Measurements from ENCODE around the gene YAP1. TPM values are rescaled to one million over a fixed set of nuclear protein-coding genes. Genes with fewer than 3 reads are reported as not detected.
"Not testable (repeated sequence)": the region's sequence is repeated elsewhere in the genome, so short reads cannot be mapped to it uniquely, and the experiment has no call there.

YAP1 gene
- total RNA-seq, 1 donor from 2014 or later, result 84.8 TPM

DNA sequence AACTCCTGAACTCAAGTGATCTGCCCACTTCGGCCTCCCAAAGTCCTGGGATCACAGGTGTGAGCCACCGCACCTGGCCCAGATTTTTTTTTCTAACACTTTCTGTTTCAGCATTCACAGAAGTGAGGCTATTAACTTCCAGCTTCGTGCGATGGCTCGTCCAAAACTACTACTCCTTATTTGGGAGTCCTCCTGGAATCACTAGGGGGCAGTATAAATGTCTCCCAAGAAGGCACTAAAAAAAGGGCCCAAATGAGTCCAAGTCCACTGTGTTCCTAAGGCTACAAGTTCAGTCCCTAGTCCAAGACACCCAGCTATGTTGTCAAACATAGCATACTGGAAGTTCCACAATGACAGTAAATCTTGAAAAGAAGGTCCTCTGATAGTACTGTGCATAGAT is 143.8 kb downstream of the YAP1 start:
- no peak overlapping the region for H3K4me3 ChIP-seq (ENCODE audit: low read depth, low read length)
- no peak for DNase-seq (ENCODE audit: low read depth)
- TF ChIP-seq, protein P1, sequence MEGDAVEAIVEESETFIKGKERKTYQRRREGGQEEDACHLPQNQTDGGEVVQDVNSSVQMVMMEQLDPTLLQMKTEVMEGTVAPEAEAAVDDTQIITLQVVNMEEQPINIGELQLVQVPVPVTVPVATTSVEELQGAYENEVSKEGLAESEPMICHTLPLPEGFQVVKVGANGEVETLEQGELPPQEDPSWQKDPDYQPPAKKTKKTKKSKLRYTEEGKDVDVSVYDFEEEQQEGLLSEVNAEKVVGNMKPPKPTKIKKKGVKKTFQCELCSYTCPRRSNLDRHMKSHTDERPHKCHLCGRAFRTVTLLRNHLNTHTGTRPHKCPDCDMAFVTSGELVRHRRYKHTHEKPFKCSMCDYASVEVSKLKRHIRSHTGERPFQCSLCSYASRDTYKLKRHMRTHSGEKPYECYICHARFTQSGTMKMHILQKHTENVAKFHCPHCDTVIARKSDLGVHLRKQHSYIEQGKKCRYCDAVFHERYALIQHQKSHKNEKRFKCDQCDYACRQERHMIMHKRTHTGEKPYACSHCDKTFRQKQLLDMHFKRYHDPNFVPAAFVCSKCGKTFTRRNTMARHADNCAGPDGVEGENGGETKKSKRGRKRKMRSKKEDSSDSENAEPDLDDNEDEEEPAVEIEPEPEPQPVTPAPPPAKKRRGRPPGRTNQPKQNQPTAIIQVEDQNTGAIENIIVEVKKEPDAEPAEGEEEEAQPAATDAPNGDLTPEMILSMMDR (conservative IDR thresholded peaks at IDR 0.05; ENCODE audit: low read depth, low read length), result peak; percentile 54

DNA sequence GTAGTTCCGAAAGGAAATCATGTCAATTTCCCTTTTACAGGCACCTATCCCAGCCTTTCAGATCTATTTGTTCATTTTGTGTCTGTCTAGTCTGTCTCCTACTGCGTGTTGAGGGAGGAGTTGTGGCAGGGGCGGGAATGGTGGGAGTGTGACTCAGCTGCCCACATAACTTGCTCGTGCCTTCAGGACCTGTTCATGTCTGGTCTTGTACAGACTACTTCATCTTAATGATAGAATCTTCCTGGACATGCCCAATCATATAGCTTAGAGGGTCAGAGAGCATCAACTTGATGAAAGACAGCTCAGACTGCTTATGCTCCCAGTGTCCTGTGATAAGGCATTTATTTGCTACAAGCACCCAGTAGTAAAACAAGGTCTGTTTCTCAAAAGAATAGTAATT is 146.0 kb downstream of the YAP1 start:
- H3K4me3 ChIP-seq (ENCODE audit: low read depth, low read length), result no peak overlapping the region
- no peak for DNase-seq (ENCODE audit: low read depth)
- TF ChIP-seq, protein P1 (conservative IDR thresholded peaks at IDR 0.05; ENCODE audit: low read depth, low read length), result no peak

DNA sequence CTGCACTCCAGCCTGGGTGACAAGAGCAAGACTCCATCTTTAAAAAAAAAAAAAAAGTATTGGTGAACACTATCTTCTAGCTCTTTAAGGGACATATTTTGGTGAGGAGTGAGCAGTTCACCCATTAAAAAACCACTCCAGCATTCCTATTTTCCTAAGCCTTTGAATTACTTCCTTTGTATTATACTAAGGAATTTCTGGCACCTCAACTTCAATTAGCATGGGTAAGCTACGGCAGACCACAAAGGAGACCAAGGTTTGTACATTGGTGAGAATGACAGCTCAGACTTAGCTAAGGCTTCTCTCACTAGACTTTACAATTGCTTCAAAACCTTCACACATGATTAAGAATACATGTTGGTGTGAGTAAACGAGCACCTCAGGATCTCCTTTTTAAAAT is 150.0 kb downstream of the YAP1 start:
- TF ChIP-seq, protein P1 (conservative IDR thresholded peaks at IDR 0.05; ENCODE audit: low read depth, low read length), result no peak
- DNase-seq (ENCODE audit: low read depth), result no peak
- H3K4me3 ChIP-seq (ENCODE audit: low read depth, low read length), result no peak overlapping the region

DNA sequence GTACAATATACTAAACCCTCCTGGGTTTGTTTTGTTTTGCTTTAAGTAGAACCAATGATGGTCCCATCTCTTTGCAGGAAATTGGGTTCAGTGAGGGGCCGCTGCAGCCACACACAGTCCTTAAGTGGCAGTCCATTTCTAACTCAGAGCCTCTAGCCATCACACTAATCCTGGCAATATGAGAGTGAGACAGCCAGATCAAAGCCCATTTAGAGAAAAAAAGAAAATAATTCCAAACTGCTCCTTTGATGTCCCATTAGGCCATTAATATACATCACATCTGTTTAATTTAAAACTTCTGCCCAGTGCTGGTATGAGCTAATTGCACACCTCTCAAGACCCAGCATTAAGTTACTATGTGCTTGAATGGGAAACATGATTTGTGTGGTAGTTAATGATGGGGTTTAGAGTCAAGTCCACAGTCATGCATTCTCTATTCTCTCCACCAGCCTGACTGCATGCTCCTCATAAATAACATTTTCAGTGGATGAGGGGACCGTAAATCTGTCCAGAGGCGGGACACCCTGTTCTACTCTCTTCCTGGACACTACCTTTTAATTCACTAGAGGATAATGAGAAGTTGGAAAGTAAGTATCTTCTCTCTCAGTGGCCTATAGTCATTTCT is 153.2 kb downstream of the YAP1 start:
- DNase-seq (ENCODE audit: low read depth), result no peak
- H3K4me3 ChIP-seq (ENCODE audit: low read depth, low read length), result no peak overlapping the region
- TF ChIP-seq, protein P1 (conservative IDR thresholded peaks at IDR 0.05; ENCODE audit: low read depth, low read length), result no peak

DNA sequence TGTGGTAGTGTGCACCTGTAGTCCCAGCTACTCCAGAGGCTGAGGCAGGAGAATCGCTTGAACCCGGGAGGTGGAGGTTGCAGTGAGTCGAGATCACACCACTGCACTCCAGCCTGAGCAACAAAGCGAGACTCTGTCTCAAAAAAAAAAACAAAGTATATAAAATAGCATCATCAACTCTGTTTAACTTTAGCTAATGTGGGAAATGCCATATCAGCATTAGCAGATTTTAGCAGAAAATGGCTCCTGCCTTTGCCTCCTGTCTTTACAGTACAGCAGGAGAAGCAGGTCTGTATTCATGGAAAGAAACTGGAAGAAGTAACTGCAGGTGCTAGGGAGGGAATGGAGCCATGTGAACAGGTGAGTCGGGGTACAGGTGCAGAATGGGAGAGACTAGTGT is 154.5 kb downstream of the YAP1 start:
- not testable (repeated sequence) for DNase-seq (ENCODE audit: low read depth); H3K4me3 ChIP-seq (ENCODE audit: low read depth, low read length)

DNA sequence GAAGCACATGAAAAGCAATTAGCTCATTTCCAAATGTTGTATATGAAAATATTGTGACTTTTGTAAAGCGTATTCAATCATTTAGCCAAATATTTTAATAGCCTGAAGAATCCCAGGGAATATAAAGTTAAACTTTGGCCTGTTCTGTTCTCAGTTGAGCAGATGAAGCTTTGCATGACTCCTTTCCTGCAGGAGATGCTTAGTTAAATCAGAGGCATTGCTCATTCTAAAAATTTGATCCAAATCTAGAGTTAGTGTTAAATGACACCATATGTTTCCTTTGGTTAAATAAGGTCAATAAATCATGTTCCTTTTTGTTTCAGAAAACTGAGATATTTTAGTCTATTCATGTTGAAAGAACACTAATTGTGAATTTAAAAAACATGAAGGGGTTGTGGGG is 155.9 kb downstream of the YAP1 start:
- DNase-seq (ENCODE audit: low read depth), result no peak
- H3K4me3 ChIP-seq (ENCODE audit: low read depth, low read length), result no peak overlapping the region
- TF ChIP-seq, protein P1 (conservative IDR thresholded peaks at IDR 0.05; ENCODE audit: low read depth, low read length), result no peak

DNA sequence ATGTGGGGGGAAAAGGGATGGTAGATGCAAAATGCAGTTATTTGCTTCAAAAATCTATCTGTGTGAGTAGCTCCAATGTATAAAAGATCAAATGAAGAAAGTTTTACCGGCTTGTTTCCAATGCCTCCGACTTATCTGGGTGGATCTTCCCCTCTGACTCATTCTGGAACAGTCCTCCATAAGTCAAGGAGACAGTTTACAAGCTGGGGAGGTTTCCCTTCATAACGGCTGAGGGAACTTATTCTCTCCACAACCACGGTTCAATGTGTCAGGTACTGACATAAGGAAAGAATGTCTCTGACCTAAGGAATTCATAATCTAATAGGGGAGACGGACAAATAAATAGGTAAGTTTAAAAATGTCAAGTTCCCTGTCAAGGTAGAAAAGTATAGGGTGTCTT is 157.4 kb downstream of the YAP1 start:
- TF ChIP-seq, protein P1 (conservative IDR thresholded peaks at IDR 0.05; ENCODE audit: low read depth, low read length), result no peak
- no peak overlapping the region for H3K4me3 ChIP-seq (ENCODE audit: low read depth, low read length)
- no peak for DNase-seq (ENCODE audit: low read depth)

All from epithelial cell of proximal tubule (primary cell).